ENCODE measurements around the gene CGNL1. TPM values are rescaled to one million over a fixed set of nuclear protein-coding genes. Genes with fewer than 3 reads are reported as not detected.

Gene CGNL1
- total RNA-seq, 1 donor = under 0.01 TPM

DNA sequence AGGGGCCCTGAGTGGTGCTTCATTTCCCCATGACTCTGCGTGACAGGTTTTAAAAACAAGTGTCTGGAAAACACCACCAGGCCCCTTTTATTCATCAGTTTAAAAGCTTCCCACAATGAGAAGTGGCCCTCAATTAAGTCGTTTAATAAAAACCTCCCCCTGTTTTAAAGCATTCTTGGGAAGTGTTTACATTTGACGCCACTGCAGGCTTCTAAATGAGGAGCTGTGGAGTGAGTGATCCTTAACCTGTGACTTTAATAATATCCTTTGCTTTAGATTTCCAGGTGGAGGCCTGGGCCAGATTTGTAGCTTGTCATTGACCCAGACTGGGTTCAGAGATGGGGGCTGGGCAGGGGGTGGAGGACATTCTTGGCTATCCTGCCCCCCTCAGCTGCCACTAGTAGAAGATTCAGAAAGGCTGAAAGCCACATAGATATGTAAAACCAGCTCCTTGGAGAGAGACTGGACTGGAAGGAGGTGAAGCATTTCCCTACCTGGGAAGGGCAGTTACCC is 11.3 kb downstream of the CGNL1 start:
- H3K9me3 ChIP-seq (ENCODE audit: low read depth, low read length) = no peaks in the 10 kb centered on the region
- no peaks in the 10 kb centered on the region for H3K4me1 ChIP-seq (ENCODE audit: insufficient read depth, low read length)
- no peak overlapping the region for H3K4me3 ChIP-seq (ENCODE audit: low read length)
- H3K27me3 ChIP-seq (ENCODE audit: insufficient read depth, low read length) = no peaks in the 10 kb centered on the region

DNA sequence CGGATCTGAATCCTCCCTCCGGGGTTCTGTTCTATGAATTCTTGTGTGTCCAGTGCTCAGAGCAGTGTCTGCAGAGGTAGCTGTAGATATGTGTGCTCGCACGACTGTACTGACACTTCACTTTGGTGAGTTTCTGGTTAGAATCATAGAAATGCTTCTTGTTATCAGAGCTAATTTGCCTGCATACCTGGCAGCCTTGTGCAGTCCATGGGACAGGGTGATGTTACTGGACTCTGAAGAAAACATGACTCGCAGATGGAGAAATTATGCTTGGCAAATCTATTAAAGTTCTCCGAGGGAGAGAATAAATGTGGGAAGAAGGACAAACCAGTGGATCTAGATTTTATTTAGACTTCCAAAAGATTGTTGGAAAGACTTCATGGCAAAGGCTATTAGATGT is 12.2 kb downstream of the CGNL1 start:
- H3K4me1 ChIP-seq (ENCODE audit: insufficient read depth, low read length) = no peaks in the 10 kb centered on the region
- no peaks in the 10 kb centered on the region for H3K9me3 ChIP-seq (ENCODE audit: low read depth, low read length)
- no peaks in the 10 kb centered on the region for H3K27me3 ChIP-seq (ENCODE audit: insufficient read depth, low read length)
- H3K4me3 ChIP-seq (ENCODE audit: low read length) = no peak overlapping the region

DNA sequence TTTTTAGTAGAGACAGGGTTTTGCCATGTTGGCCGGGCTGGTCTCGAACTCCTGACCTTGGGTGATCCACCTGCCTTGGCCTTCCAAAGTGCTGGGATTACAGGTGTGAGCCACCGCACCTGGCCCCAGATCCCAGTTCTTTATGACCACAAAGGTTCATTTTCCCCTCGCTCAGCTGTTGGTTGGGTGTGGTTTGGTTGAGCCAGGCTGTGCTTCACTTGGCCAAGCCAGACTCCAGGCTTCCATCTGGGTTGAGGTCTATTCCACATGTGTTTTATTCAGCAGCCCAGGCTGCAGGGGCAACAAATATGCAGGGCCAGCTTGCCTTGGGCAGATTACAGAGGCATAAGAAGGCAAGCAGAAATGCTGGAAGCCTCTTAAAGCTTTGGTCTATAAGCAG is 13.7 kb downstream of the CGNL1 start:
- no peak overlapping the region for H3K4me3 ChIP-seq (ENCODE audit: low read length)
- H3K27me3 ChIP-seq (ENCODE audit: insufficient read depth, low read length) = no peaks in the 10 kb centered on the region
- no peaks in the 10 kb centered on the region for H3K4me1 ChIP-seq (ENCODE audit: insufficient read depth, low read length)
- H3K9me3 ChIP-seq (ENCODE audit: low read depth, low read length) = no peaks in the 10 kb centered on the region

DNA sequence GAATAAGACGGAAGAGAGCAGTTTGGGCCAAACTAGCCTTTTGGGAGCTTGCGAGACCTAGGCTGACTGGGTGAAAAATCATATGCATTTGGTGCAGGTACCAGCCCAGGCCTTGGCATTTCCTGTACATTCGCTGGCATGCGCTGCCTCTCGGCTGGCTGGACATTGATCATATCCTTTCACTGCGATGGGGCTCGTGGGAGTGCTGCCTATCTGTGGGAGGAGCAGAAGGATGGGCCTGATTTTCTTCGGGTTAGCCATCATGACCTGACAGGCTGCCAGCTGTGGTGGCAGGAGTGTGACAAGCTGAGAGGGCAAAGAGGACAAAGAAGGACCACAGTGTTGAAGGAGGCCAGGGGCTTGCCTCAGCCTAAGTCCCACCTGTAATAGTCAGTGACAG is 14.3 kb downstream of the CGNL1 start:
- Histone ChIP-seq H3K4me1 (ENCODE audit: insufficient read depth, low read length) (no peaks in the 10 kb centered on the region), H3K27me3 (ENCODE audit: insufficient read depth, low read length) (no peaks in the 10 kb centered on the region), H3K4me3 (ENCODE audit: low read length) (no peak overlapping the region)

DNA sequence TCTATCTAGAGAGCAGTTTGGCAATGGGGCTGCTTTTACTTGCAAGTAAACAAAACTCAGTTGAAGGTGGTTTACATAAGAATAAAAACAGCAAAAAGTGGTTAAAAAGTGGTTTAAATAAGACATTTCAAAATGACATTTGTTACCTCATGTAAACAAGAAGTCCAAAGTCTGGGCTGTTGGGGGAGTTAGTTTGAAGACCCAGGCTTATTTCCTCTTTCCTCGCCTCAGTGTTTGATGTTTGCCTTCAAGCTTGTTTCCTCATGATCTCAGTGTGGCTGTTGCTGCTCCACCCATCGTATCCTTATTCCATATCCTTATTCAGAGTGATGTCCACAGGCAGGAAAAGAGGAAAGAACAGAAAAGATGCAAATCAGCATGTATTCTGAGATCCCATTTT is 15.2 kb downstream of the CGNL1 start:
- no peaks in the 10 kb centered on the region for H3K4me1 ChIP-seq (ENCODE audit: insufficient read depth, low read length)
- no peaks in the 10 kb centered on the region for H3K9me3 ChIP-seq (ENCODE audit: low read depth, low read length)
- no peak overlapping the region for H3K4me3 ChIP-seq (ENCODE audit: low read length)
- H3K27me3 ChIP-seq (ENCODE audit: insufficient read depth, low read length) = no peaks in the 10 kb centered on the region

More for the DNA sequence above, 14.3 kb downstream of the CGNL1 start:
- no peaks in the 10 kb centered on the region for H3K9me3 ChIP-seq (ENCODE audit: low read depth, low read length)

DNA sequence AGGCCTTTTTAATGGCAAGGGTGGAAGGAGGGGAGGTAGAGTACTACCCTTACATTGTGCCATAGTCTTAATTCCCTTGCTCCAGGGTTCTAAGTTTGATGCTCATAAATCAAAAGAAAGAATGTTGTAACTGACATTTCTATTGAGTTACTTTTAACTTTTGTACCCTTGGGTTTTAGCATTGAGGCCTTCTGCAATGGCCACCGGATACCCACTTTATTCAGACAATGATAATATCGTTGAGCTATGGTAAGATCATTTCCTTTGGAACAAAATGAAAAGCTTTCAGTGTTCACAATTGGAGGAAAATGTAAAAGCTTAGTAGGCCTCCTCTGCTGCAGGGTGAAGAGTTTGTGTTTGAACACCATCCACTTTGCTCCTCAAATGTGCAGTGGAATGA is 16.8 kb downstream of the CGNL1 start:
- no peaks in the 10 kb centered on the region for H3K9me3 ChIP-seq (ENCODE audit: low read depth, low read length)

DNA sequence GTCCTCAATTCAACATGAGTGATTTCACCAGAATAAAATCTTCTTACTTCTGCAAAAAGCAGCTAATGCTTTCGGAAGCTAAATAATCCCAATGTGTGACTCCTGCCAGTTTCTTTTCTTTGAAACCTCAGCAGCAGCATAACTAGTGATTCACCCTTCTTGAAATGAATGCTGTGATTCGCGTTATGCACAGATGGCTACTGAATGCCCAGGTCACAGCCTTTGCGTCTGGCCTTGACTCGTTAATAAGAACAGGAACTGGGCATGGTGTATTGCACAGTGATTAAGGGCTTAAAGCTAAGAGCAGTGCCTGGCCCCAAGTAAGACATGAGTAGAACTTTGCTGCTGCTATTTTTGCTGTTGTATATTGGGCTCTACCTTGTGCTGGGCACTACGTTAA is 19.0 kb downstream of the CGNL1 start:
- H3K27me3 ChIP-seq (ENCODE audit: insufficient read depth, low read length) = no peaks in the 10 kb centered on the region
- H3K4me1 ChIP-seq (ENCODE audit: insufficient read depth, low read length) = no peaks in the 10 kb centered on the region
- no peak overlapping the region for H3K4me3 ChIP-seq (ENCODE audit: low read length)
- no peaks in the 10 kb centered on the region for H3K9me3 ChIP-seq (ENCODE audit: low read depth, low read length)

More for the DNA sequence above, 16.8 kb downstream of the CGNL1 start:
- Histone ChIP-seq H3K4me1 (ENCODE audit: insufficient read depth, low read length) (no peaks in the 10 kb centered on the region), H3K4me3 (ENCODE audit: low read length) (no peak overlapping the region), H3K27me3 (ENCODE audit: insufficient read depth, low read length) (no peaks in the 10 kb centered on the region)

DNA sequence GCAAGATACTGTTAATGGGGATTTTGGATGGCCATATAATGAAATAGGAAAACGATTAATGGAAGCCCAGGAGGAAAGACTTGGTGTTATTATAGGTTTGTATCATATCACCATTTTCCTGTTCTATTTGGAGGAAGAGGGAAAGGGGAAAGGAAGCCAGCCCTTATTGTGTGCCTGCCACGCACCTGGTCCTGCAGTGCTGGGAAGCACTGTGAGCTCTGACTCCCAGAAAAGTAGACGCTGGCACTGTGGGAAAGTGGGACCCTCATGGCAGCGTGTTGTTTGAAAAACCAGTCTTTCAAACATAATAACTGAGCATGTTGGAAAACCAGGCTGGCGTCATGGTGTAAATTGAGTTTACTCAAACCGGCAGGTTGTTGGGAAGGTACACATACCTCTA is 22.0 kb downstream of the CGNL1 start:
- H3K4me3 ChIP-seq (ENCODE audit: low read length) = no peak overlapping the region

DNA sequence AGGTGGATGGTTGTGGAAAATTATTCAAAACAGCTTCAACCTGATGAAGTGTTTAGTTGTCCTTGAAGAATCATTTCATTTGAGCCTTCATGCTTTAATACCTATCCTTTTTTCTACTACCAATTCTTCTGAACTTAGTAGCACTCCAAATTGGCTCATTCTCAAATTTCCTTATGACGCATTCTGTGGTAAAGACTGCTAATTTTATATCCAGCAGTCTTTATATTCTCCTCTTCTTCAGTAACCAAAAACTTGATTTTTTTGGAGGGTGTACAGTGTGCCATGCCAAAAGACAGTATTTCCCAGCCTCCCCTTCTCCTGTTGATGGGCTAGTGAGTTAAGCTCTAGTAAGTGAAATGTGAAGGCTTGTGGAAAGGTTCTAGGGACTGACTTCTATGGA is 25.2 kb downstream of the CGNL1 start:
- Histone ChIP-seq H3K4me3 (ENCODE audit: low read length) (no peak overlapping the region), H3K9me3 (ENCODE audit: low read depth, low read length) (no peaks in the 10 kb centered on the region), H3K4me1 (ENCODE audit: insufficient read depth, low read length) (no peaks in the 10 kb centered on the region), H3K27me3 (ENCODE audit: insufficient read depth, low read length) (no peaks in the 10 kb centered on the region)

More for the DNA sequence above, 22.0 kb downstream of the CGNL1 start:
- no peaks in the 10 kb centered on the region for H3K27me3 ChIP-seq (ENCODE audit: insufficient read depth, low read length)
- H3K9me3 ChIP-seq (ENCODE audit: low read depth, low read length) = no peaks in the 10 kb centered on the region
- H3K4me1 ChIP-seq (ENCODE audit: insufficient read depth, low read length) = no peaks in the 10 kb centered on the region

DNA sequence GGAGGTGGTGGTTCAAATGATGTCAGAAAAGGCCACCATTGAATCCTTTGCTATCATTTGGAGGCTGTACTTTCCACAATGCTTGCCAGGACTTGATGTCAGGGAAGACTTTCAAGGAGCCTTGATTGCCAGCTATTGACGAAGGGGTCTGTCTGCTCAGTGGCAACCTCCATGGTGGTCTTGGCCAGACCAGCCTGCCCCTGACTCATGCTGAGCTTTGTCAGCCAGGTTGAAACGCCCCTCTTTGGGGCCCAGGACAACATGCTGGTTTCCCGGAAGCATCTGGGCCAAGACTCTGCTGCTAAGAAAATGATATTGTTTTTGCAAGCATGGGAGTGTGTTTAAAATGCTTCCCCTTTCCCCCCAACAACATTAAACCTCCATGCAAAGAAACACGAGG is 26.7 kb downstream of the CGNL1 start:
- Histone ChIP-seq H3K27me3 (ENCODE audit: insufficient read depth, low read length) (no peaks in the 10 kb centered on the region), H3K4me3 (ENCODE audit: low read length) (no peak overlapping the region), H3K4me1 (ENCODE audit: insufficient read depth, low read length) (no peaks in the 10 kb centered on the region), H3K9me3 (ENCODE audit: low read depth, low read length) (no peaks in the 10 kb centered on the region)

DNA sequence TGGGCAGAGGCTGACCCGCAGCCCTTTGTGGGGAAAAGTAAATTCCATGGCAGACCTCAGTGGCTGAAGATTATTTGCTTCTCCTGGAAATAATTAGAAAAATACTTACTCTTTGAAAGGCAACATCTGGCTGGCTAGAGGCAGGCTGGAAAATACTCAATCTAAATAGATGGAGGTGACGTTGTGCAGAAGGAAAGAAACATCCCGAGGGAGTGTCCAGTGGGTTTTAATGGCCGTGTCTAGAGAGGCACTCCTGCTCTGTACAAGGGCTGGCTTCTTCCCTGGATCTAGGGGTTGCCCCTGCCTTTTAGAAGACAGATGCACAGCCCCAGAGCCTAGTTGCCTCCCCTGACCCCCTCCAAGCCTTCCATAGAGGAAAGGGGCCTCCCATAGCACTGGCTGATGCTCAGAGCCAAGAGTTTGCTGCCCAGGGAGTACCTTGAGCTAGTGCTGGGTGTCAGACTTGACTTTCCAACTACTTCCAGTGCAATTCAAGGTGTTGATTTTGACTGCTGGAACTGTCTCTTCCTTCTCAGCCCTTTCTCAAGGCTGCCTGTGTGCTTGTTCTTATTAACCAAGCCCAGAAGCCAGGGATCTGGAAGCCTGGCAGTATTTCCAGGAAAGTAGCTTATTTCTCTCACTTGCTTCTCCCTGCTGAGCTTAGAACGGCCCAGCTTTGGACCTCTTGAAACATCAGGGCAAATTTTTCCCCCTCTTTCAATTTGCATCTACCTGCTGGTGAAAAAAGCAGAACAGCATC is 27.4 kb downstream of the CGNL1 start:
- Histone ChIP-seq H3K9me3 (ENCODE audit: low read depth, low read length) (no peaks in the 10 kb centered on the region), H3K4me3 (ENCODE audit: low read length) (no peak overlapping the region), H3K27me3 (ENCODE audit: insufficient read depth, low read length) (no peaks in the 10 kb centered on the region), H3K4me1 (ENCODE audit: insufficient read depth, low read length) (no peaks in the 10 kb centered on the region)

DNA sequence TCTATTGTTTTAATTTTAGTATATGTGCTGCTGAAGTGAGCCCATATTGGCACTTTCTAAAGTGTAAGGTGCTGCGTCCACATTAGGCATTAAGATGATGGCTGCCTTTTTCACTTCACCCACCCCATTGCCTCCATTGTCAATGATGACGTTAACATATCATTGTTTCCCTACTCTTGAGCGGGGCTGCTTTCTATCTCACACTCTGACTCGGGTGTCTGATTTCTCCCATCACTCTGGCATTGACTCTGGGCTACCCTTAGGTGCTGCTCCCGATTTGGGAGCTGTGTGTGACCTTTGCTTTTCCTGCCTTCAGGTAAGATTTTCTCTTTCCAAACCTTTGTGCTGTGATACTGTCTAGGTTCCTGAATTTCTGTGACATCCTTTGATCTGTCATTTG is 28.8 kb downstream of the CGNL1 start:
- Histone ChIP-seq H3K4me1 (ENCODE audit: insufficient read depth, low read length) (no peaks in the 10 kb centered on the region), H3K9me3 (ENCODE audit: low read depth, low read length) (no peaks in the 10 kb centered on the region), H3K27me3 (ENCODE audit: insufficient read depth, low read length) (no peaks in the 10 kb centered on the region), H3K4me3 (ENCODE audit: low read length) (no peak overlapping the region)

DNA sequence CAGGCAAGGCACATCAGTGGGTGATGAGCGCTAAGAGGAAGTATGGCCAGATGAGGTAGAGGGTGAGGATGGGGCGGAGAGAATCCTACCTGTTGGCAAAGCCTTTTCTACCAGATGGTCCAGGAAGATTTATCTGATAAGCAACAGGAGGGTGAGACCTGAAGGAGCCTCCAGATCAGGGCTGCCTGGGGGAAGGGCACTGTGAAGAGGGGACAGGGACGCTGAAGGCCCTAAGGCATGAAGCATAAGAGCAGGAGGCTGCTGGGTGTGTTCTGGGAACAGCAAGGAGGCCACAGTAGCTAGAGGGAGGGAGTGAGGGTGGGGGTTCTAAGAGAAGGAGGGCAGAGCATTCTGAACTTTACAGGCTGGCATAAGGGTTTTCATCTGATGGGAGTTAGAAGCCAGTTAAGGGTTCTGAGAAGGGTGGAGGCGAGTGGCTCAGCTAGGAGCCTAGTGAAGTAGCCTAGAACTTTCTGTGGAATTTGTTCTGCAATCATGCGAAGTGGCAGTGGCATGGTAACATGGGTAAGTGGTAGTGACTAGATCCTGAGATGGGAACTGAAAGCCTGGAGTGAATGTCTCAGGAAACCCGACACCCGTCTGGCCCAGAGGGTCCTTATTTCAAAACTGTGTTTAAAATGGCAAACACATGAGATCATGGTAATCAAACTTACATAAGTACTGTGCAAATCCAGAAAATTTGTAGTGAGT is 29.9 kb downstream of the CGNL1 start:
- Histone ChIP-seq H3K4me3 (ENCODE audit: low read length) (no peak overlapping the region), H3K9me3 (ENCODE audit: low read depth, low read length) (no peaks in the 10 kb centered on the region), H3K27me3 (ENCODE audit: insufficient read depth, low read length) (no peaks in the 10 kb centered on the region), H3K4me1 (ENCODE audit: insufficient read depth, low read length) (no peaks in the 10 kb centered on the region)

DNA sequence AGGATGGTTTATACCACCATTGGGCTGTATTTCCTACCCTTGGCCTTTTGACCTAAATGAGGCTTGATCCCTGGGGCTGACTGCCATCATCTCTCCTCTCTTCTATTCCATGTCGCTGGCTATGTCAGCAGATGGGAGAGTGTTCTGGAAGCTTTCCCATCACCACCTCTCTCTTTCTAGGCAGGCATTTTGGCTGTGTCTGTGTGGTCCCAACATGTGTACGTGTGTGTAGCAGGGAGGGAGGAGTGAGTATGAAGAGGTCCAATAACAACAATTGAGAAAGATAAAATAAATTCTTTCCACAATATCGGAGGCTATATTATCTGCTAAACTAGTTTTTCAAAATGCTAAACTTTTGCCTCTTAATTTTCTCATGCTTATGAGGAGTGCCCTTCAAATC is 34.1 kb downstream of the CGNL1 start:
- H3K4me1 ChIP-seq (ENCODE audit: insufficient read depth, low read length) = no peaks in the 10 kb centered on the region
- no peaks in the 10 kb centered on the region for H3K27me3 ChIP-seq (ENCODE audit: insufficient read depth, low read length)
- no peaks in the 10 kb centered on the region for H3K9me3 ChIP-seq (ENCODE audit: low read depth, low read length)
- no peak overlapping the region for H3K4me3 ChIP-seq (ENCODE audit: low read length)

DNA sequence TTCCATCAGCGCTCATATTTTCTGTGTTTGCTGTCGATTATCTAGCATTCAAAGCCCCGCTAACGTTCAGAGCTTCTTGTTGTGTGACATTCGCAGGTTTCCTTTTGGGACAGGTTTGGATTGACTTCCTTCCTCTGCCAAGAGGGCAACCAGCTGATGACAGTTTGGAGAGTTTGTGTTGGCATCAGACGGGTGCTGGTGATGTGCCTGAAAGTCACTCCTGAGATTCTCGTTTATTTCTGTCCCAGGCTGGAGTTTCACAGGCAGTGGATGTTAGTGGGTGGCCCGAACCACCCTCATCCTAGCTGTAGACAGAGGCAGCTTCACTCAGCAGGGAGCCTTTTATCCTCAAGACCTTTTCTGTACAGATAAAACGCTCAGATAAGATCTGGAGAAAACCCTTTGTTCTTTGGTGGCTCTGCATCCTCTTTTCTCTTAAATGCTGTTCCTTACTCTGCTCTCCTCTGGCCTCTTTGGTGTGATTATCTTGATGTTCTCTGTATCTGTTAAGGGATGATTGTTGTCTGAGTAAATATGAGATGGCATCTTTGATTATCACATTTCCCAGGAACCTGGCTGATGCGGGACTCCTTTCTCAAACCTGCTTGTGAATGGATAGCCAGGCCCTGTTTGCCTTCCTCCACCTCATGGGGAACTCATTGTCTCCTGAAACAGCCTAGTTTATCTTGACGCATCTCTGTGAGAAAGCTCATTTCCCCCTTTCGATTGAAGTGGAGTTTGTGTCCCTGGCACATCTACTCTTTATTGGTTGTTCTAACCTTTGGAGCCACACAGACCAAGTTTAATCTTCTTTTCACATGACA is 35.9 kb downstream of the CGNL1 start:
- Histone ChIP-seq H3K4me1 (ENCODE audit: insufficient read depth, low read length) (no peaks in the 10 kb centered on the region), H3K27me3 (ENCODE audit: insufficient read depth, low read length) (no peaks in the 10 kb centered on the region), H3K9me3 (ENCODE audit: low read depth, low read length) (no peaks in the 10 kb centered on the region), H3K4me3 (ENCODE audit: low read length) (no peak overlapping the region)

Measured in mononuclear cell (primary cell).